T-helper 2 cell treated with Interferon-gamma antibody and Interleukin-4, amounts not matched to agents 100 ng/mL and 5 ng/mL, for 36 hours (primary cell): Measurements from ENCODE around the gene PRSS56. TPM values are rescaled to one million over a fixed set of nuclear protein-coding genes. Genes with fewer than 3 reads are reported as not detected.
"Not testable (repeated sequence)": the region's sequence is repeated elsewhere in the genome, so short reads cannot be mapped to it uniquely, and the experiment has no call there.

ENCODE experiments used
- intact Hi-C: fragments of 100-400 bp; cut with micrococcal nuclease; formaldehyde crosslinking; loops from one replicate; pipeline ENCODE4 v1.15.1; 2023
- total RNA-seq: library from RNA; stranded (reverse); gene quantifications from 2 replicates; pipeline ENCODE4 v1.2.3, GENCODE V29; 2022

Gene PRSS56
- total RNA-seq, 1 donor from 2014 or later: not detected

DNA sequence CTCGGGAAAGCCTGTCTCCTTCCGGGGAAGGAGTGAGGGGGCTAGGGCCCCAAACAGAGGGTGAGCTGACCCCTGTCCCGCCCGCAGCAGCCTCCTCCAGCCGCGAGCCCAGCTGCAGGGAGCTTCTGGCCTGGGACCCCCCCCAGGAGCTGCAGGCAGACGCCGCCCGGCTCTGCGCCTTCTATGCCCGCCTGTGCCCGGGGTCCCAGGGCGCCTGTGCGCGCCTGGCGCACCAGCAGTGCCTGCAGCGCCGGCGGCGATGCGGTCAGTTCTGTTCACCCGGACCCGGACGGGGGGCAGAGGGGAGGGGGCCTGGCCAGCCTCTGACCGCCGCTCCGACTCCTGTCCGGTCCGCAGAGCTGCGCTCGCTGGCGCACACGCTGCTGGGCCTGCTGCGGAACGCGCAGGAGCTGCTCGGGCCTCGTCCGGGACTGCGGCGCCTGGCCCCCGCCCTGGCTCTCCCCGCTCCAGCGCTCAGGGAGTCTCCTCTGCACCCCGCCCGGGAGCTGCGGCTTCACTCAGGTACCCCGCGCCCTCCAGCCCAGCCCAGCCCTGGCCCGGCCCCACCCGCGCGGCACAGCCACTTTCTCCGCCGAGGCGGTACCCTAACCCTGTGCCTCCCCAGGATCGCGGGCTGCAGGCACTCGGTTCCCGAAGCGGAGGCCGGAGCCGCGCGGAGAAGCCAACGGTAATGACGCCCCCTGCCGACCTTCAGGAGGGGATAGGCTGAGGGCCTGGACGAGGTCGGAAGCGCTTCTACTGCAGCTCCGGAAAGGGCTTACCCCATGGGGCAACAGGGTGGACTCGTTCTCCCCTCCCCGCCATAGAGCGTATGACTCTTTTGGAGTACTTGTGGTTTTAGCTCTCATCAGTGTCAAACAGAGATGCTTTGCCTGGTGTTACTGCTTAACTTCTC, 3.8 kb downstream of the PRSS56 start:
- intact Hi-C loops: loop anchor here (5.0 to 10.0 kb wide), 2 partner anchors 82 to 619 kb away; no protein-coding TSS in a partner anchor

DNA sequence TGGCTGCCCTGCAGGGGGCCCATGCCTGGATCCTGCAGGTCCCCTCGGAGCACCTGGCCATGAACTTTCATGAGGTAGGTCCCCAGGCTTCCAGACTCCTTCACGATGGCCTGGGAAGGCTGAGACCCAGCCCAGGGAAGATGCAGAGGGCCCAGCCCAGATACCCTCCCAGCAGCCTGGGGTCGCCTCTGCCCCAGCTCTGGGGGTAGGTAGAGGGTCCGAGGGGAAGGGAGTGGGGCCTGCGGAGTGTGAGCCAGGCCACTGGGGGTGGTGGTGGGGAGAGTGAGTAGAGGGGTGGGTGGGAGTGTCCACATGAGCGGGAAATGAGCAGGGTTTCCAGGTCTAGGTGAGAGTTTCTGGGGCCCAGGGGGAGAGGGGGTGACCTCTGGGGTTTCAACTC, 4.6 kb downstream of the PRSS56 start:
- intact Hi-C loops: loop anchor here (5.0 to 10.0 kb wide), 2 partner anchors 82 to 620 kb away; no protein-coding TSS in a partner anchor

DNA sequence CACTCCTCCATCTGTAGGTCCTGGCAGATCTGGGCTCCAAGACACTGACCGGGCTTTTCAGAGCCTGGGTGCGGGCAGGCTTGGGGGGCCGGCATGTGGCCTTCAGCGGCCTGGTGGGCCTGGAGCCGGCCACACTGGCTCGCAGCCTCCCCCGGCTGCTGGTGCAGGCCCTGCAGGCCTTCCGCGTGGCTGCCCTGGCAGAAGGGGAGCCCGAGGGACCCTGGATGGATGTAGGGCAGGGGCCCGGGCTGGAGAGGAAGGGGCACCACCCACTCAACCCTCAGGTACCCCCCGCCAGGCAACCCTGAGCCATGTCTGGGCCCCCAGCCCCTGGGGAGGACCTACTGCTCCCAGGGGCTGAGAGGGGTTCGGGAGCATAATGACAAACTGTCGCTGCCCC, 5.0 kb downstream of the PRSS56 start:
- intact Hi-C loops: loop anchor here (10.0 kb wide), 1 partner anchor 620 kb away; no protein-coding TSS in a partner anchor

DNA sequence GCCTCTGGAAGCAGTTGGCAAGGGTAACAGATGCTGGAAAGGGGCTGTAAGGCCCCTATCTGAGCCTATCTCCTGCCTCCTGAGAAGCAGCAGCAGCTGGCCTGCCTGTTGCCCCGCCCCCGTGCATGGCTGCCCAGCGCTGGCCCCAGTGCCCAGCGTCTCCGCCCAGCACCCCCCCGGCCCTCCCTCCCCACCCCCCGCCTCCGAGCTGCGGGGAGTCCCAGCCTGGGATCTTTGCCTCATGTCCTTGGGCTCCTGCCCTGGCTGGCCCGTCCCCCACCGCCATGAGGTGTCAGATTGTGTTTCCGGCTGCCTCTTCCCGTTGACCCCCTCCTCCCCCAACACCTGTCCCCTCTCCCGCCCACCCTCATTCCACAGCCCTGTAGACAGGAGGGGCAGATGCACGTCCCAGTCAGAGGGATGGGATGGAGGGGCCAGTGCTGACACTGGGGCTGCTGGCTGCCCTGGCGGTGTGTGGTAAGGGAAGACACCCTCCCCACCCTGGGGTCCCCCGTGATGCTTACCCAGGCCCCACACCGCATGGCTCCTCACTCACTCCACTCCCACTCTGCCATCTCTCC, 5.7 kb downstream of the PRSS56 start, which contains the start of gene CHRND:
Gene CHRND (plus strand): TSS at position 370 of the 581 bp plus-strand sequence. CDS start 56 bp downstream, at position 426.
- intact Hi-C loops: loop anchor here (10.0 kb wide), 1 partner anchor 621 kb away; no protein-coding TSS in a partner anchor

DNA sequence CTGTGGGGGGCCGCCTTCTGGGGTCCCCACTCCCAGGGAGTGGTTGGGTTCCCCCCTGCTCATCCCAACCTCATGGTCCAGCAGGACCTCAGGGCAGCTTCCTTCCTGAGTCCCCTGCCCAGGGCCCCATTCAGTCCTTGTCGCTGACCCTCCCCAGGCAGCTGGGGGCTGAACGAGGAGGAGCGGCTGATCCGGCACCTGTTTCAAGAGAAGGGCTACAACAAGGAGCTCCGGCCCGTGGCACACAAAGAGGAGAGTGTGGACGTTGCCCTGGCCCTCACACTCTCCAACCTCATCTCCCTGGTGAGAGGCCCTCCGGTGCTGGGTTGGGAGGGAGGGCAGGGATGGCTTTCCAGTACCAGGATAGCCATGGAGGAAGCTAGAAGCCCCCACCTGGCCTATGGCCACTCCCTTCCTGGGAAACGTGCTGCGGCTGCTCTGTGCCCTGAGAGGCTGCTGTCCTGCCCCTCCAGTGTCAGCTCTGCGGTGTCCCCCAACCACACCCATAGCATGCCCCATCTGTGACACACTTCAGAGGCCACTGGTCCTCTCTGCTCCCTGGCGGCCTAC, 6.3 kb downstream of the PRSS56 start:
- intact Hi-C loops: loop anchor here (10.0 kb wide), 1 partner anchor 622 kb away; no protein-coding TSS in a partner anchor

DNA sequence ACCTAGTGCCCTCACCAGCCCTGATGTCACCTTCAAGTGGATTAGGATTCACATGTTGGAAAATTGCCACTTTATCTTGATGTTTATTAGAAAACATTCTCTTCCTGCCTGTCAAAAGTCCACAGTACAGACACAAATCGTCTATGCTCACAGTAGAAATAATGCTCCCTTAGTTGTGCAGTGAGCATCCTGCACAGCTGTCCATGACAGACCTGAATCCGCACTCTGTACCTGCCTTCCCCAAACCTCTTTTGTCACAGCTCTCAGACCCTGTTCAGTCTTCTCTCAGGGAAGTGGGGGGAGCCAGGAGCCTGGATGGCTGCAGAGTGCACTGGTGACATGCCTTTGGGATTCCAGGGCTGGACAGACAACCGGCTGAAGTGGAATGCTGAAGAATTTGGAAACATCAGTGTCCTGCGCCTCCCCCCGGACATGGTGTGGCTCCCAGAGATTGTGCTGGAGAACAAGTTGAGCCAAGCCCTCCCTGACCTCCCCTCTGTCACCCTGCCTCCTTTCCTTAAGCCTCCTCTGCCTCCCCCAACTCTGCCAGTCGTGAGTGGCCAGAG, 7.8 kb downstream of the PRSS56 start:
- intact Hi-C loops: loop anchor here (10.0 kb wide), 1 partner anchor 623 kb away; no protein-coding TSS in a partner anchor

DNA sequence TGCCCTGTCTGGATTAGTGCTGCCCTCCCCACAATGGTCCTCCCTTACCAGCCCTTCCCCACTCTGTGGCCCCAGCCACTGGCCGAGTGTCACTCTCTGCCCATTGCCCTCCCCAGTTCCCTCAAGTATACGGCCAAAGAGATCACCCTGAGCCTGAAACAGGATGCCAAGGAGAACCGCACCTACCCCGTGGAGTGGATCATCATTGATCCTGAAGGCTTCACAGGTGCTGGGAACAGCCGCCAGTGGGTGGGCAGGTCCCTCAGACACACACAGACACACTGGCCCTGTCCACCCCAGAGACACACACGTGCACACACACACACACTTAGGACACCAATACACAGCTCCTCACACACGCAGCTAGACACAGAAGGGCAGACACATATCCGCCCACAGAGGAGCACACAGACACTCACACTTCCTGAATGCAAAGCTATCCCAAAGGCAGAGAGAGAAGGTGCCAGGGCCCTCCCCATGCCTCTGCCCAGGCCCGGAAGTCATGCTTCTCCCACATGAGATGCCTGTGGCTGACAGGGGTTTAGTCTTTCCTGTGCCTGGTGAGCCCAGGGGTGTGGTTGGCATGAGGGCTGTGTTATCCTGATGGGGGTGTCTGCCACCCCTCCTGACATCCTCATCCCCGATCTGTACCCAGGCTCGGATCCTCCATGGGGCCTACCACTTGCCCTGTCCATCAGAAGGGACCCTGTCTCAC, 8.7 kb downstream of the PRSS56 start:
- intact Hi-C loops: loop anchor here (10.0 kb wide), 1 partner anchor 624 kb away; no protein-coding TSS in a partner anchor

DNA sequence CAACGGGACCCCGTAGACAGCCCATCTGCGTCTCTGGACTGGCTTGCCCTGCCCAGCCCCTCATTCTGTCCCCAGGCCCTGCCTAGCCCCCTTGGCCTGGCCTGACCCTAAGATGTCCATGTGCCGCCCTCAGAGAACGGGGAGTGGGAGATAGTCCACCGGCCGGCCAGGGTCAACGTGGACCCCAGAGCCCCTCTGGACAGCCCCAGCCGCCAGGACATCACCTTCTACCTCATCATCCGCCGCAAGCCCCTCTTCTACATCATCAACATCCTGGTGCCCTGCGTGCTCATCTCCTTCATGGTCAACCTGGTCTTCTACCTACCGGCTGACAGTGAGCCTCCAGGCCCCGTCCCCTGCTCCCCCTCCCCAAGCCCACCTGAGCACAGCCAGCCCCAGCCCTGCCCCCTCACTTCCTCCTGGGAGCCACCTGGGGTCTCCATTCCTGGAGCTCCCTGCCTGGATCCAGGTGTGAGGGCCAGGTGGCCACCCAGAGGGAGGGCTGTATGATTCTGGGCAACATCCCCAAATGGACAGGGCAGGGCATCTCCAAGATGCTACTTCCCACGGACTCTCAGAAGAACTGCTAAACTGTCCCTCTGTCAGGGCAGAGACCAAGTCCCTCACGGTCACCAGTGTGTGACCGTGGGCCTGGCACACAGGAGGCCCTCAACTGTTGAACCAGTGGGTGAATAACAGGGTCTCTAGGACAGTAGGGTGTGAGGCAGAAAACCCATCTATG, 9.8 kb downstream of the PRSS56 start:
- intact Hi-C loops: loop anchor here (10.0 kb wide), 1 partner anchor 625 kb away; no protein-coding TSS in a partner anchor

DNA sequence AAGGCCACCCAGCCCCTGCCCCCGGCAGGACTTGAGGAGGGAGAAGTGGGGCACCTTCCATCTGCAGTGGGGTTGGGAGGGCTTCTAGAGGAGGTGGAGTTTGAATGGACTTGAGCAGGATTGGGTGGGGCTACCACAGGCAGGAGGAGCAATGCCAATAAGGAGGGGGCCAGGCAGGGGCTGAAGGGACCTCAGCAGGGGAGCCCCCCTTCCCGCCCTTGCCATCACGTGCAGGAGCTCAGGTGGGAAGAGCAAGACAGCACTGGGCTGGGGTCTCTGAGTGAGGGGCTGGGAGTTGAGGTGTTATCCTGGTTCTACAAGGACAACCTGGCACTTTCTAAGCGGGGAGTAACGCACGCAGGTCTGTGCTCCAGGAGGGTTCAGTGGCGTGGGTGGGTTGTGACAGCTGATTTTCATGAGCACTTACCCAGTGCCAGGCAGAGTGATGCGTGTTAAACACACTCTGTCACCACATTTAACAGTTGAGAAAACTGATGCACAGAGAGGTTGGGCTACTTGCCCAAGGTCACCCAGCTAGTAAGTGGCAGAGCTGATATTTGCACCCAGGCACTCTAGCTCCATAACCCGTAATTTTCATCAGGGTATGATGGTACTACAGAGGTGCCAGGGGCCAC, 10.6 kb downstream of the PRSS56 start:
- intact Hi-C loops: no loop called here

DNA sequence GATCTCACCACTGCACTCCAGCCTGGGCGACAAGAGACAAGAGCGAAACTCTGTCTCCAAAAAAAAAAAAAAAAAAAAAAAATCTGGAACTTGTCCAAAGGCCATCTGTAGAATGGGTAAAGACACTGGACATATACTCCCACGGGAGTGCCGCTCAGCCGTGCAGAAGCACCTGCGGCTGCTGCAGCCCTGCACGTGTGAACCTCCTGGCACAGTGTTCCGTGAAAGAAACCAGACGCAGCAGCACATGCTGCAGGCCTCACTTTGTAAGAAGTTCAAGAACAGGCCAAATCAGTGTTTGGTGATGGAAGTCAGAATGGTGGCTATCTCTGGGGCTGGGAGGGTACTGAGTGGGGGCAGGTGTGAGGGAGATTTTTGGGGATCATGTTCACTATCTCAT, 12.2 kb downstream of the PRSS56 start:
- intact Hi-C loops: no loop called here

DNA sequence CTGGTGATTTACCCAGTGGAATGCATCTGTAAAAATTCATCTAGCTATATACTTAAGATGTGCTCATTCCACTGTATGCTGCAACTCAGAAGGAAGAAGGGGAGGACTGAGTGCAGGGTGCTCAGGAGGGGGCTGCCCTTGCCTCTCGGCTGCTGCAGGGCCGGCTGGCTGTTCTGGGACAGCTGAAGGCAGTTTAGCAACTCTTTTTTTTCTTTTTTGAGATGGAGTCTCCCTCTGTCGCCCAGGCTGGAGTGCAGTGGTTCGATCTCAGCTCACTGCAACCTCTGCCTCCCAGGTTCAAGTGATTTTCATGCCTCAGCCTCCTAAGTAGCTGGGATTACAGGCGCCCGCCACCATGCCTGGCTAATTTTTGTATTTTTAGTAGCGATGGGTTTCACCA, 12.6 kb downstream of the PRSS56 start:
- intact Hi-C loops: not testable (repeated sequence)

DNA sequence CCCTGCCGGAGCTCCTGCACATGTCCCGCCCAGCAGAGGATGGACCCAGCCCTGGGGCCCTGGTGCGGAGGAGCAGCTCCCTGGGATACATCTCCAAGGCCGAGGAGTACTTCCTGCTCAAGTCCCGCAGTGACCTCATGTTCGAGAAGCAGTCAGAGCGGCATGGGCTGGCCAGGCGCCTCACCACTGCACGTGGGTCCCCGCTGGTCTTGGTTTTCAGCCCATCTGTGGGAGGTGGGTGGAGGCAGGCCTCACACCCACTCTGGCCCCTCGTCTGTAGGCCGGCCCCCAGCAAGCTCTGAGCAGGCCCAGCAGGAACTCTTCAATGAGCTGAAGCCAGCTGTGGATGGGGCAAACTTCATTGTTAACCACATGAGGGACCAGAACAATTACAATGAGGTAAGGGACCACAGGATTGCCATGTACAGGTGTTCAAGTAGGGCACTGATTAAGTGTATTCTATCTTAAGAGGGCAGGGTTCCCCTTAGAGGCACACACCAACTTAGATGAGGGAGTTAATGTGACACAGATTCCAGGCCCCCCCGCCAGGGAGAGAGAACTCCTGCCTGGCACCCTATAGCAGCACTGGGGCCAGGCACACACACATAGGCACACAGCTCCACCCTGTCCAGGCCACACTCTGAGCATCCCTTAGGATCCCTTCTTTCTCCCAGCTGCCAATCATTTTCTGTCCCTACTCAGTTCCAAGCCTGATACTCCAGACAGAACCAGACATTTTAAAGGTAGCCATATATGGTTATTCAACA, 13.9 kb downstream of the PRSS56 start:
- intact Hi-C loops: no loop called here

DNA sequence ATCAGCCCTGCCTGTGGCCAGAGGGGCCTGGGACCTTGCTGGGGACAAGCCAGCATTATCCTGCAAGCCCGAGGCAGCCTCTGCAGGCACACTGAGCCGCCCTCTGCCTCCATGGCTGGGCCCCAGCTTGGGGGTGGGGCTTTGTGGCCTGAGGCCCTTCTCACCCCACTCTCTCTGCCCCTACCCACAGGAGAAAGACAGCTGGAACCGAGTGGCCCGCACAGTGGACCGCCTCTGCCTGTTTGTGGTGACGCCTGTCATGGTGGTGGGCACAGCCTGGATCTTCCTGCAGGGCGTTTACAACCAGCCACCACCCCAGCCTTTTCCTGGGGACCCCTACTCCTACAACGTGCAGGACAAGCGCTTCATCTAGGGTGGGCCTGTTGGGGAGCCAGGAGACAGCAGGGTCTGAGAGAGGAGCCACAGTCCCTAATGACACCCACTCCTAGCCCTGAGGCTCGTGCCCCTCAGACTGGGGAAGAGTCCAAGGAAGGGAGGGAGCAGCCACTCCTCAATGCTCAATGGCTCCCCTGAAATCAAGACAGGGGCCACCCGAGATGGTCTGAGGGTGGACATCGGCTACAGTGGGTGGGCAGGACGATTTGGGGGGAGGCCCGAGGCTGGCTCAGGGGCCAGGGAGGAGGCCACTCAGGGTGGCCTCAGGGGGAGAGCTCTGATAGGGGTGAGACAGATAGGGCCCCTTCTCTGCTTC, 14.9 kb downstream of the PRSS56 start:
- intact Hi-C loops: no loop called here

DNA sequence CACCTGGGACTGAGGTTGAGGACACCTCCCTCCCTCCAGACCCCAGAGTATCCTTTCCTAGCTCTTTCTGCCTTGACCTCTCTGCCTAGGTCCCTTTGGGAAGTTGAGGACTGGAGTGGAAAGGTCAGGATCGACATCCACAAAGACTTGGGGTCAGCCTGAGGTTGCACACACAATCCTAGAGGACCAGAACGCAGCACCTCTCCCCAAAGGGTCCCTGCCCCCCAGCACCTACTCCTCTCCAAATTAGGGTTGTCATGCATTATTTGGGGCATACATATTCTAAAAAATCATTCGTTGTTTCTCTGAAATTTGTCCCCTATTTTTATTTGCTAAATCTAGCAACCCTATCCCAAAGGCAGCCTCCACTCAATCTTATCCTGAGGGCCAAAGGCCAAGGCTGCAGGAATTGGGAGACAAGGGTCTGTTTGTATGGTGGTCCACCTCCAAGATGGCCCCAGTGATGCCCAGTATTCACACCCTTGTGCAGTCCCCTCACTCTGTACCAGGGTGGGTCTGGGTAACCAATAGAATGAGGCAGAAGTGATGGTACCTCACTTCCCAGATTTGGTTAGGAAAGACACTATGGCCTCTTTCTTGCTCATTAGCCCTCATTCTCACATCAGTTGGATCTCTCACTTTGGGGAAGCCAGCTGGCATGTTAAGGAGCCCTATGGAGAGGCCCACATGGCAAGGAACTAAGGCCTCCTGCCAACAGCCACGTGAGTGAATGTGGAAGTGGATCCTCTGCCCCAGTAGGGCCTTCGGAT, 15.8 kb downstream of the PRSS56 start:
- intact Hi-C loops: no loop called here

DNA sequence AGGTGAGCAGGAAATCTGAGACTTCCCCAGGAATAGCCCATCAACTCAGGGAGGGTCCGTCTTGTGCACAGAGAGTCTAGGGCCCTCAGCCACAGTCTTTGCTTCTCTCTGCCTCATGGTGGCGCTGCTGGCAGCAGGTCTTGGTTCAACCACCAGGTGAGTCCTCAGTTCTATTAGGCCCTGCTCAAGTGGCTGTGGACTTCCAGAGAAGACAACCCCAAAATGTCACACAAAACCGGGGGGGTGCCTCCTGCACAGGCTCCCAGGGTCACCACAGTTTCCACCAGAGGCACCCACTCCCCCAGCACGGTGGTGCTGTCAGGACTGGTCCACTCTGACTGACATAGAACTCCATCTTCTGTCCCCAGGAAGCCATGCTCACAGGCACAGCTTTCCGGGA, 16.9 kb downstream of the PRSS56 start:
- intact Hi-C loops: no loop called here

DNA sequence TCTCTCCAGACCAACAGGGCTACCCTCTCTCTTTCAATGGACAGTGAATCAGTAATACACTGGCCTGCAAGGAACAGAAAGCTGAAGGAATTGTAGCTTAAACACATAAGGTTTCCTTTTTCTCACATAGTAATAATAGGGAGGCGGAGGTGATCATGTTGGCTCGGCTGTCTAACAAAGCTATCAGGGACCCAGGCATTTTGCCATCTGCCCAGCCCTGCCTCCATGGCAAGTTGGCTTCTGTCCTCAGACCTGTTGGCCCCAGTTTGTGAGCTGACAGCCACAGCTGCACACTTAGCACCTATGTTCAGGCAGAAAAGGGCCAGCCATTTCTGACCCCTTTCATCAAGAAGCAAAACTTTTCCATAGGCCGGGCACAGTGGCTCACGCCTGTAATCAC, 17.3 kb downstream of the PRSS56 start:
- intact Hi-C loops: no loop called here

DNA sequence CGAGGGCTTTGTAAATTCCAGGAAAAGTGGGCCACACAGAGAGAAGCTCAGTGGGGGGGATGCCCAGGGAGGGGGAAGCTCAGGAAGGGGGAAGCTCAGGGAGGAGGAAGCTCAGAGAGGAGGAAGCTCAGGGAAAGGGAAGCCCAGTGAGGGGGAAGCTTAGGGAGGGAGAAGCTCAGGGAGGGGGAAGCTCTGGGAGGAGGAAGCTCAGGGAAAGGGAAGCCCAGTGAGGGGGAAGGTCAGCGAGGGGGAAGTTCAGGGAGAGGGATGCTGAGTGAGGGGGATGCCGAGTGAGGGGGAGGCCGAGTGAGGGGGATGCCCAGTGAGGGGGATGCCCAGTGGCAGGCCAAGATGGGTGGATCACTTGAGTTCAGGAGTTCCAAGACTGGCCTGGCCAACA, 18.5 kb downstream of the PRSS56 start:
- intact Hi-C loops: no loop called here
